Activated CD4-positive, alpha-beta T cell treated with anti-CD3 and anti-CD28 coated beads, Interleukin-2, amount 50 U/mL, for 48 hours (primary cell): ENCODE results near the gene TMEM231.
"Not testable (repeated sequence)": the region's sequence is repeated elsewhere in the genome, so short reads cannot be mapped to it uniquely, and the experiment has no call there.

ENCODE experiments used
- DNase-seq, 2 experiments: peaks; one replicate each; pipeline ENCODE4 v3.0.0-alpha.2; 2020

Gene TMEM231

GRCh38 chr16:75555707-75556430 is at the start of gene TMEM231:
Gene TMEM231, minus strand, starts transcription at chr16:75556252. Its CDS starts 43 bp downstream, at chr16:75556209.
- DNase-seq: peak; percentile 98

- DNase-seq: no peak
These were observed 47.2 kb upstream of the TMEM231 start for GRCh38 chr16:75603241-75603640.

DNA sequence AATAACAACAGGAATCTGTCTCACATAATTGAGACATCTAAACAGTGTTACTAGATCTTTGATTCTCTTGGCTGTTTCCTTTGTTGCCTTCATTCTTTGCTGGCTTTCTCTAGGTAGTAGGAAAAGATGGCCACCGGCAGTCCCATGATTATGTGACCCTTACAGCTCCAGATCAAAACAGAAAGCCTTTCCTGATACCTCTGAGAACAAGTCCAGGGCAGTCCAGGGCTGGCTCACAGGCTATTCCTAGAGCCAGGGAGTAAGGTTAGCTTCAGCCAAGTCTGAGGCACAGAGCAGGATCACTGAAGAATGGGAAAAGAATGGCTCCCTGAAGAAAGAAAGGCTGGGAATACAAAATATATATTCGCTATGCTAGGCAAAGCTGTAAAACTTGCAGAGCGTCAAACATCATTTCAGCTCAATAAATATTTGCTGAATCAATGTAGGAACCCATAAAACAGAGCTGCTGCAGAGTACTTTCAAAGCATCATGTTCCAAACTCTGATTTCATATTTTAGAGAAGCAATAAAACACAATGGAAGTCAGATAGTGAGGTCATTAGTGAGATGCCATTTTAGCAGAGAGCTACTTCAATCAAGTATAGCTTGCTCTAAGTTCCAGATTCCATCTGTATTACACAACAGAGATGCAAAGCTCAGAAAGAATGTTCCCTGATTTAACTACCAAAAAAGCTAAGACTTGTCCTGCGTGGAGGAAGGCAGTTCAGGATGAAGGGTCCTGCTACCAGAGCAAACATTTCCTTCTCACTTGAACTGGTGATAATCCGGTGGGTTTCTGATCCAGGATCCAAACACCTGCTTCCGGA is 43.6 kb upstream of the TMEM231 start:
- DNase-seq: no peak

DNA sequence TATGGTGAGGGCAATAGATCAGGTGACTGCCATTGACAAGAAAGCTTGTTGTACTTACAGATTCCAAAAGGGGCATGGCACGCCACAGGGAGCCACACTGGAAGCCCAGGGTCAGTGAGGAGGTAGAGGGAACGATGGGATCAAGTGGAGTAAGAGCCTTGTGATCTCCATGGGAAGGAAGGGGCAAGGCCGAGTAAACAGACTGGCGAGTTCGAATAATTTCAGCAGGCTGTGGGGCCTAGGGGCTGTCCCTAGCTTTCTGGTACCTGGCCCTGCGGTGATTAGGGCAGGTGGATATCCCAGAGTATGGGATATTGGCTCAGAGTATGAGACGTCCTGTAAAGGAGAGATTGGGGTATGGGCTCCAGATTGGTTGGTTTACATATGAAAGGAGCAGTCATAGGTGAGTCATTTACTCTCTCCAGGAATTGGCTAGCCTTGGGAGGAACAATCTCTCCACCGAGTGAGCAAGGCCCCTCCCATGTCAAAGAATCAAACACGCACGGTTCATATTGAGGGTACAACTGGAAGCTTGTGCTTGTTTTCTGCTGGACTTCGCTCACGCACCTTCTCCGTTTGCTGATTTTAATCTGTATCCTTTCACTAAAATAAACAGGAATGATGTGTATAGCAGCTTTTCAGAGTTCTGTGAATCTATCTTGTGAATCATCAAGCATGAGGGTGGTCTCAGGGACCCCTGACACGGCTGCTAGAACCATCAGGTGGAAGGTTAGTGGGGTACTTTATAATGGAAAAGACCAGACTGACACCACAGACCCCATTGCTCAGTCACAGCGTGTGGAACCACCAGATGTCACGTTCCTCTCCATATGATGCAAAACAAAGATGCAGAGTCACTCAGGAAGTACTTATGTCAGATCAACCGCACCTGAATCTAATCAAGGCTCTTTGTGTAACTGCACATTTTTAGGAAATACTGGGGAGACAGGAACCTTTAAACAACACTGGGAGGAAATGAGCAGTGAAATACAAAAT is 38.1 kb upstream of the TMEM231 start:
- peak in 1 of 2 experiments; percentile 5 for DNase-seq

DNA sequence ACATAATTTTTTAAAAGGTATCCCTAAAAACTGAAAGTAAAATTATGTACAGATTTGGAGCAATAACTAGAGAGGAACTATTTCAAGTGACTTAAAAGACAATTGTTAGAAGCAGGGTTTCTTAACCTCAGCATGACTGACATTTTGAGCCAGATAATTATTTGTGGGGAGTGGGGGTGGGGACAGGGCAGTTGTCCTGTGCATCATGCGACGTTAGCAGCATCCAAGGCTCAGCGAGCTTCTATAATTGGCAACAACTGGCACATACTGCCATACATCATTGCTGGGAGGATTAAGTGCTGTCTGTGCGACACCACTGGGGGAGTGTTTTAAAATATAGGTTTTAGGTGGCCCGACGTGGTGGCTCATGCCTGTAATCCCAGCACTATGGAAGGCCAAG is 37.3 kb upstream of the TMEM231 start:
- no peak for DNase-seq

DNA sequence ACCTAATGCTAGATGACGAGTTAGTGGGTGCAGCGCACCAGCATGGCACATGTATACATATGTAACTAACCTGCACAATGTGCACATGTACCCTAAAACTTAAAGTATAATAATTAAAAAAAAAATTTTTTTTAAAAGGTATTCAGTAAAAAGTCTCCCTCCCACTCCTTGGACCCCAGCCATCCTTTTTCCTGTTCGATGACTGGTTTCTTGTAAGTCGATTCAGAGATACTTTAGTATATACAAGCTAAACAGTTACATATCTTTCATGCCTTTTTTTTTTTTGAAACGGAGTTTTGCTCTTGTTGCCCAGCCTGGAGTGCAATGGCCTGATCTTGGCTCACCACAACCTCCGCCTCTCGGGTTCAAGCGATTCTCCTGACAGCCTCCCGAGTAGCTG is 35.9 kb upstream of the TMEM231 start:
- DNase-seq: not testable (repeated sequence)

DNA sequence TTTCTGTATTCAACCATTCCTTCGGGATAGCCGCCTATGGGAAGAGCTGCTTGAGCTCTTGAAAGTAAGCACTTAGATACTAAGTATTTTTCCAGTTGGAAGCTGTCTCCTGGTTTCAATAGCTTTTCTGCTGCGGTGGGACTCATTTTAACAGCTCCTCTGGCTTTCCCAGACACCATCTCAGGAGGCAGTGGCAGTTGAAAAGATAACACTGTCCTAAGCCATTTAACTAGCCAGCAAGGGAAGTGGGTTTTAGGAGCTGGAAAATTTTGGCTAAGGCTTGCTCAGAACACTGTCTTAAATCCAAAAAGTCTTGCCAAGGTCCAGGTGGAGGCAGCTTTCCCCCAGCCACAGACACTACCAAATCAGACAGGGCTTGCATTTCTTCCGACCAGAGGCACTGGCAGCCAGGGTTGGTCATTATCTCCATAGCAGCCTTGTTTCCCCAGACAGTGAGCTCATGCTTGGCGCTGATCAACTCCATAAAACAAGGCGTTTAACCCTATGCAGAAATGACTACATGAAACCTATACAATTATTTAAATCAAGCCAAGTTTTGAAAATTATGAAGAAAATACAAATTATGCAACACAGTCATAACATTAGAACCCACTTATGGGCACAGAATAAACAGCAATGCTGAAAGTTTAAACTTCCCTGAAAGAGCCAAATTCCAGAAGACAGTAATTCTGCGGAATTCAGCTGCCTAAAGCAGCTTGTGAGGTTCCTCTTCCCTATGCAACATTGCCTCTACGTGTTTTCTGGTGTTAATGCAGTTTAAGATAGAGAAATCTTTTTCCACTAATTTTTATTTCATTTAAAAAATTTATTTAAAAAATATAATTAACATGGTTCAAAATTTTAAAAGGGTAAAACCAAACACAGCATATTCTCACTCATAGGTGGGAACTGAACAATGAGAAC is 35.1 kb upstream of the TMEM231 start:
- DNase-seq: no peak

DNA sequence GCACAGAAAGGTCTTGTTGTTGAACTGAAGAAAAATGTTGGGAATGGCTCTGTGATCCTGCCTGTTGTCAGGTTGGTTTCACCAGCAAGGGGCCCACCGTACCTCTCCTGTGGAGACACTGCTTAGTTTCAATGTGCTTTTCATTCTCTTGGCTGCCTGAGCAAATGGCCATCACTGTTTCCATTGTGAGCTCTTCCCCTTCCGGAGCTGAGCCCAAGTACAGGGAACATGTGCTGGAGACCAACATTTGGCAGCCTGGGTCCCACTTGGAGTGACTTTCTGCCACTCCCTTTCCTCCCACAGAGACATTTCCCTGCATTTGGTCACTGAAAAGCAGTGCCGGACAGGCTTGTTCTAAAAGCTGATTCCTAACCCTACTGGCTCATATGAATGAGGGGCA is 33.3 kb upstream of the TMEM231 start:
- no peak for DNase-seq

DNA sequence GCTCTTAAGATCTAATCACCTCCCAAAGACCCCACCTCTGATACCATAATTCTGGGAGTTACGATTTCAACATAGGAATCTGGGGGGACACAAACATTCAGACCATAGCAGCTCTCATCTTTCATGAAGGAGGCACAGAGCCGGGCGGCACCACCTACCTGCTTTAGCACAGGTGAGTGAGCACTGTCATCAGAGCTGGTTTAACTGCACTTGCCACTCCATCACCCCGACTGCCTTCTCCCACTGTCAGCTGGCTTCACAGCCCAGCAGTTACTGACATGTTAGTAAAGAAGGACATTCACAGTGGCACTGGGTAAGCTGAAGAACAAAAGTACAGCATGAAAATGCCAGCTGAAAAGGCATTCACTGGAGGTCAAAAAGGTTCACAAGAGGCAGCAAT is 32.7 kb upstream of the TMEM231 start:
- DNase-seq: no peak

GRCh38 chr16:75584108-75584507 is 28.1 kb upstream of the TMEM231 start:
- no peak for DNase-seq

DNA sequence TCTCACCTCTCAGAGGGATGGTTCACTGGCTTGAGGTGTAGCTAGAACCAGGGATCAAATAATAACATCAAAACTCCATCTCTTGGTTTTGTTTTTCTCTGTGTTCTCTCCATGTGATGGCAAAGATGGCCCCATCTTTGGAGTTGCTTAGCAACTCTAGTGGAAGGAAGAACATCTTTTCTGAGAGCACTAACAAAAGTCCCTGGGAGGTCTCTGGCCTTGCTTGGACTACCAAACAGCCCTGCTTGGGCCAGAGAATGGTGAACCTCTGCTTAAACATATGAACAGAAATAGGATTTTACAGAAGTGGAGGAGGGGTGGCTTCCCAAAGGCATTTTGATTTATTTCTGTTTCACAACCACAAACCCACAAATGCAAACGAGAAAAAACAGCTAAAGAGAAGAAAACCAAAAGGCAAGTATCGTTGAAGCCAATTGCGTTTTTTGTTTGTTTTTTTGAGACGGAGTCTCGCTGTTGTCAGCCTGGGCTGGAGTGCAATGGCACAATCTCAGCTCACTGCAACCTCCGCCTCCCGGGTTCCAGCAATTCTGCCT is 23.3 kb upstream of the TMEM231 start:
- DNase-seq: no peak

GRCh38 chr16:75578725-75579124 is 22.7 kb upstream of the TMEM231 start:
- no peak for DNase-seq

GRCh38 chr16:75578212-75578611 is 22.2 kb upstream of the TMEM231 start:
- no peak for DNase-seq

DNA sequence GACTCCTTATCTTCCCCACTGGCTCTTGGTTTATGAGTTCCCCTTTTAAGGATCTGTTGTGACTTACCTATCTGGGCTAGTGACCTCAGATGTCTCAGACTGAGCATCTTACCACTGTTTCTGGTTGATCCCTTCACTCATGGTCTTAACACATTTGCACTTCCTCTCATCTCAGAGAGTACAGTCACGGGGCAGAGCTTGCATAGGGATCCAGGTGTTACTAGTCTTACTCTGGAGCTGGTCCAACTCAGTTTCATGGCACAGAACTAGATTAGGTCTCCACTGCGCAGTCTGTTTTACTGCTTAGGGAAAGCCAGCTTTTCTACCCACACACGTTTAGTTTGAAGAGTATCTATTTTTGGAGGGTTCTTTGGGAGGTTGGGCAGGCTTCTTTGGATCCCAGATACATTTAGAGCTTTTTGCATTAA is 20.3 kb upstream of the TMEM231 start:
- DNase-seq: no peak

GRCh38 chr16:75575958-75576357 is 19.9 kb upstream of the TMEM231 start:
- DNase-seq: no peak

GRCh38 chr16:75573955-75574354 is 17.9 kb upstream of the TMEM231 start:
- no peak for DNase-seq

DNA sequence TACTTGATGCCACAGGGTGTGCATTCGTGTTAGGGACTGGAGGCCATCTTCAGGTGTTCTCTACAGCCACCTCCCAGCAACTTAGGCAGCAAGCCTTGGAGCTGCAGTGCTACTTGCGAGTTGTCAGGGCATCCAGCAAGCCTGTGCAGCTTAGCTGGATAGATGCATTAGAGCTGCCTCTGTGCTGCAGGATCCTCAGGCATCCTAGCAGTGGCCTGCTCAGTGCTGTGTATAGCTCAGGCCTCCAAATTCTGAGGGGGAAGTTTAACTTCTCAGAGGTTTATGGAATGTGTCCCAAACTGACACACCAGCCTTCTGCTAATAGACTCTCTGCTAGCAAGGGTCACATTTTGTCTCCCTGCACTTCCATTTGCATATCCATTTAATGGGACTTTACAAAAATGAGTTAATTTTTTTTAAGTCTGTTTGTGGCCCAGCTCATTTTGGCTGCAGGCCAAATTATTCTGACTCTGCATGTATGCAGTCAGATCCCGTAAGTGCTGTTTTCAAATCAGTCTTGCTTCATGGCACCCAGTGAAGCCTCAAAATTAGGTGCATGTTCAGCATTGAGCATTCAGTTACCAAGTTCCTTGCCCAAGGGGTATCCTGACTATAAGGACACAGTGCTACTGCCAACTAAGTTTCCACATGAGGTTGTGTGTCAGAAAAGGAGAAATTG is 17.0 kb upstream of the TMEM231 start:
- DNase-seq: no peak

GRCh38 chr16:75570396-75571065 is 14.5 kb upstream of the TMEM231 start:
- no peak for DNase-seq

- DNase-seq: no peak
These were observed 11.9 kb upstream of the TMEM231 start for GRCh38 chr16:75567911-75568310.

- peak; percentile 20 to 26 for DNase-seq
These were observed 10.8 kb upstream of the TMEM231 start for GRCh38 chr16:75566758-75567255.
